GM19372 (cell line): ENCODE results near the gene TTC29.
"Not testable (repeated sequence)": the region's sequence is repeated elsewhere in the genome, so short reads cannot be mapped to it uniquely, and the experiment has no call there.

Experiments used
- ATAC-seq: cut with Tn5 transposase; IDR thresholded peaks from one replicate; pipeline ENCODE4 v1.9.1; 2021; ENCODE audit warnings: mild to moderate bottlenecking, low read depth, moderate library complexity; ENCODE audit not compliant: unreplicated experiment

TTC29 gene

DNA sequence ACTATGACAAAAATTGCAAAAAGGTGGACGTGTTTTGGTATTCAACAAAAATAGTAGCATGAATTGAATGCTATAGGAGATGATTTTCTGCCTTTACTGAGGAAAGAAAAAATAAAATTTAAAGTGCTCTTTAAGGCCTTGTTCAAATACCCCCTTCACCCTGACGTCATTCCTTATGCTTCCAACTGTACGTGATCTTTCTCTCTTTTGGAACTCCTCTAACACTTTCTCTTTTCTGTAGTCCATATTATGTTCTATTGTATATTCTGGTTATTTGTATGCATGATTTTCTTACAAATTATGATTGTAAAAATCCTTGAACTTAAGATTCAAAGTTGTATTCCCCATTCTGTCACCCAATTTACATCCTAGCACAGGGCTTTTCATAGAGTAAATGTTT is 206.5 kb downstream of the TTC29 start:
- ATAC-seq, result no peak

DNA sequence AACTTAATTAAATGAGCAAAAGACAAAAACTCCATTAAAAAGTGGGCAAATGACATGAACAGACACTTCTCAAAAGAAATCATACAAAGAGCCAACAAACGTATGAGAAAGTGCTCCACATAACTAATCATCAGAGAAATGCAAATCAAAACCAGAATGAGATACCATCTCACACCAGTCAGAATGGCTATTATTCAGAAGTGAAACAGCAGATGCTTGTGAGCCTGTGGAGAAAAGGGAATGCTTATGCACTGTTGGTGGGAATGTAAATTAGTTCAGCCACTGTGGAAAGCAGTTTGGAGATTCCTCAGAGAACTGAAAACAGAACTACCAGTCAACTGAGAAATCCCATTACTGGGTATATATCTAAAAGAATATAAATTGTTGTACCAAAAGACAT is 222.1 kb downstream of the TTC29 start:
- ATAC-seq, result not testable (repeated sequence)

DNA sequence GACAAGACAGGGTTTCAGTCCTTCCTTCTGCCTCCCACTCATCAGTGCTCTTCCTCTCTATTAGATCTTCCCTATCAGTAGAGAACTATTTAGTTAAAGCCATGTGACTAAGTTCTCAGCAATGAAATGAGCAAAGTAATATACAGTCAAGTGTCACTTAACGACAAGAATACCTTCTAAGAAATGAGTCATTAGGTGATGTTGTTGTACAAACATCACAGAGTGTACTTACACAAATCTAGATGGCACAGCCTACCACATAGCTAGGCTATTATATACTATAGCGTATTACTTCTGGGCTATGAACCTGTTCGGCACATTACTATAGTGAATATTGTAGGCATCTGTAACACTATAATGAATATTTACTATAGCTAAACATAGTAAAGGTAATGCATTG is 235.7 kb downstream of the TTC29 start:
- no peak for ATAC-seq

DNA sequence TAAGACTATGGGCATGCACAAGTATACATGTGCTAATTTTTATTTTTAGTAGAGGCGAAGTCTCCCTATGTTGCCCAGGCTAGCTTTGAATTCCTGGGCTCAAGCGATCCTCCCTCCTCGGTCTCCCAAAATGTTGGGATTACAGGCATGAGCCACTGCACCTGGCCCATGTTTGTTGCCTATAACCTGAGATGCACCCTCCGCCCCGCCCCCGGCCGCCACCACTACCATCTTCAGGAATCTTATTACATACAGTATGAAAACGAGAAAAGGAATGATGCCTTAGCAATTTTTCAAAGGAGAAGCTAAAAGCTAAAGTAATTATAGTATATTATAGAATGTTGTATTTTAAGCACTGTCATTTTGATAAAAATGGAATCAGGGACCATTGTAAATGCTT is 245.8 kb downstream of the TTC29 start:
- ATAC-seq, result no peak

DNA sequence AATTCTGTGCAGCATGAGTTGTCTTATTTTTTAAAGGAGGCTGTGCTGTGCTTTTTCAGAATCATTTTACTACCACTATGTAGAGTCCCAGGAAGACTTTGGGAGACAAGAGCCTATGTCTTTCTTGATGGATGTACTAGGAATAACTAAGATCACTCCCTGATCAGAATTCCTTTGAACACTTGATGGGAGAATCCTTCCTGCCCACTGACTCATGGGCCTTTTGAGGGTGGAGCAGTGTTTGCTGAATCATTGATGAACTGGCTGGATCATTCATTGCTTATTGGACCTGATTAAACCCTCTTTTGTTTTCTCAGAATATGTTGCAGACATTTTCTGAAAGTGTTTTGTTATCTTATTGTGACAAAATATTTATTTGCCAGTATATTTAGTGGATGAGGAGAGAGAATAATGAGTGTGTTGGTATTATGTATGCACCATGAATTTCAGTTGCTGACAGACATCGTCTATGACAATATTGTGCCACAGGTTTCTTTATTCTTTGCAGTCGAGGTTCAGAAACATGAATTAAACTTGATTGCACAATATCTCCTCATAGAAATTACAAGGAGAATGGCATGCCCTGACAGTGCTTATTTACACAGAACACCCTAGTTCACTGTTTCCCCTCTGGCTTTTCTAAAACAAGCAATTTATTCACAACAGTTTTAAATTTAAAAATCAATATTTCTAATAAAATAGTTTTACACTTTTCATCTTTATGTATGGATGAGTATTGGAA is 270.7 kb downstream of the TTC29 start:
- ATAC-seq, result no peak

DNA sequence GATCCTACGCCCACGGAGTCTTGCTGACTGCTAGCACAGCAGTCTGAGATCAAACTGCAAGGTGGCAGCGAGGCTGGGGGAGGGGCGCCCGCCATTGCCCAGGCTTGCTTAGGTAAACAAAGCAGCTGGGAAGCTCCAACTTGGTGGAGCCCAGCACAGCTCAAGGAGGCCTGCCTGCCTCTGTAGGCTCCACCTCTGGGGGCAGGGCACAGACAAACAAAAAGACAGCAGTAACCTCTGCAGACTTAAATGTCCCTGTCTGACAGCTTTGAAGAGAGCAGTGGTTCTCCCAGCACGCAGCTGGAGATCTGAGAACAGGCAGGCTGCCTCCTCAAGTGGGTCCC is 281.7 kb downstream of the TTC29 start:
- not testable (repeated sequence) for ATAC-seq

DNA sequence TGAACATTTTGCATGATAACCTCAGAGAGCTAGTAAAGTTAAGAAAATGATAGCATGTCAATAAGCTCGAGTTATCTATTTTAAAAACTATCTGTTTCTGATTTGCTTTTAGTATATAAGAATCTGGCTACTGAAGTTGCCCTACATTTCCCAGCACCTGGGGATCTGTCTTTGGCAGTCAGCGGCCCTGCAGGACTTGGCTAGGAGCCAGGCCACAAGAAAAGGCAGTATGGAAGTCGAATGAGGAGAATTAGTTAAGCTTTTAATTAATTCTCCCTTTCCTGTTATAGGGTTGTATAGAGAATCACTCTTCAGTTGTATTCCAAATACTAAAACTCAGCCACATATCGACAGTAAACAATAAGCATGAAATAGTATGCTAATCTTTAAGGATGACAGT is 284.3 kb downstream of the TTC29 start:
- ATAC-seq, result no peak
